ENCODE data around the gene INMT. TPM values are rescaled to one million over a fixed set of nuclear protein-coding genes. Genes with fewer than 3 reads are reported as not detected.
"Not testable (repeated sequence)": the region's sequence is repeated elsewhere in the genome, so short reads cannot be mapped to it uniquely, and the experiment has no call there.

Gene INMT
- 1.5 TPM for total RNA-seq

DNA sequence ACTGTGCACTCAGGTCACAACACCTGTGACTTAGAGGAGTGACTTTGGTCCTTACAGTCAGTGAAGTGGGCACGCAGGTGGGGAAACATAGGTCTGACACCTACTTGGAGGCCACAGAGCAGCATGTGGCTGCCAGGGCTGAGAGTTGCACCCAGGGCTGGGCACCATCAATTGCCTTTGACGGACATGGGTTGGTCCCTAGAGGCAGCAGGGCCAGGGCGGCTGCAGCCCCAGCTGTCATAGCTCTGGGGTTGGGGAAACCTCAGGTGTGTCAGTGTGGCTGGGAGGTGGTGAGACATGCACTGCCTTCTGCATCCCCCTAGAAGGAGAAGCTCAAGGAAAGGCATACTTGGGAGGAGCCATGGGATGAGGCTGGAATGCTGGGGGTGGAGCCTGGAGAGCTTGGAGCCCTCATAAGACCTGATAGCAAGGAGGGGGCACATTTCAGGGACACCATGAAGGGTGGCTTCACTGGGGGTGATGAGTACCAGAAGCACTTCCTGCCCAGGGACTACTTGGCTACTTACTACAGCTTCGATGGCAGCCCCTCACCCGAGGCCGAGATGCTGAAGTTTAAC lies at the start of gene INMT:
Gene INMT (plus strand): TSS at position 440 of the 578 bp plus-strand sequence. CDS start 16 bp downstream, at position 456.
- no peak for ATAC-seq

DNA sequence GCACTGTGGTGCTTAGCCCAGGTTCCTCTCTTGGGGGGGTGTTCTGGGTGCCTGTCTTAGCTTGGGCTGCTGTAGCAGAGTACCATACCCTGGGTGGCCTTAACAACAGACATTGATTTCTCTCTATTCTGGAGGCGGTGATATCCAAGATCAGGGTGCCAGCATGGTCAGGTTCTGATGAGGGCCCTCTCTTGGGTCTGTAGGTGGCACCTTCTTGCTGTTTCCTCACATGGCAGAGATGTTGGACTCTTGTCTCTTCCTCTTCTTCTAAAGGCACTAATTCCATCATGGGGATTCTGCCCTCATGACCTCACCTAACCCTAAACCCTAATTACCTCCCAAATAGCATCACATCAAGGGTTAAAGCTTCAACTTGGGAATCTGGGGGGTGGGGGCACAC lies 49.7 kb upstream of the INMT start:
- no peak for ATAC-seq

DNA sequence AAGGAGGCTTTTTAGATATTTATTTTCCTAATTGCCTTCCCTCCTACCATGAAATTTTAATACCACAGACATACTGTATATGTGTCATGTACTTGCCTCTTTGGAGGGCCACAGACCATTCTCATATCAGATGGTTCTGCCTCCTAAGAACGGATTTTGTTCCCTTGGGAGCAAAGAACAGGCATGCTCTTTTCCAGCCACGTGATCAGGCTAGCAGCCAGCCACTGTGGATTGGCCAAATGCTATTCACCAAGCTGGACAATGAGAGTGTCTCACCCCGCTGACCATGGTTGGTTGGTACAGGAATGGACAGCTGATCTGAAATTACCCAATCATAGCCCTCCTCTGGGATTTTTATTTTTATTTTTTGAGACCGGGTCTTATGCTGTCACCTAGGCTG lies 48.2 kb upstream of the INMT start:
- ATAC-seq = no peak

DNA sequence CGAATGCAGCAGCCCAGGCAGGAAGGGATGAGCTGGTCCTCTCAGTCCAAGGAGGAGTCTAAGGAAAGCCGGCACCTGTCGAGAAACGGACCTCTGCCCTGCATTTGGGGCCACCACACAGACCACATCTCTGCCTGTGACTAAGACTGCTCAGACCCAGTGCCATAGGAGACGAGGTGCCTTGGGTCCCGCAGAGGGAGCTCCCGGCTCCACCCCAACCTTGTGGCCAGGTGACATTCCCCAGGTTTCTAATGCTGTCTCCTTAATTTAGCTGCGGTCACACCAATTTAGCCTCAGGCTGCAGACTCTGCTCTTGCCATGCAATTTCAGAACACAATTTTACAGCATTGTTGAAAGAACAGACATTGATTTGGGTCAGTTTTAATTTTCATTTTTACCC lies 46.9 kb upstream of the INMT start:
- ATAC-seq = no peak

DNA sequence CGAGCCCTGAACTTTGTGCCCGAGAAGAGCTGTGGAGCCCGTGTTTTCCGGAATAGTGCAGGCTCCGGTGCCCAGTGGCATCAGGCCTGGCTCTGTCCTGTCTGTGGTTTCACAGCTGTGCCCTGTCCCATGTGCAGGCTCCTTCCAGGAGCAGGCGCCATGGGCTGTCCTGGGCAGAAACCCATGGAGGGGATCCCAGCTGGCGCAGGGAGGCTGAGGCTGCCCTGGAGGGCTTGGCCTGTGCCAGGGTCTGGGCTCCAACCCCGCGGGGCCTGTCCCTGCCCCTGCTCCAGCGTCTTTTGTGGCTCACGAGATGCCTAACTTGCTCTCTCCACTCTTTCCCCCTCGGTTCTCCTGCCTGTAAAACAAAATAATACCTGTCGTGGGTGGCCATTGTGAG lies 46.3 kb upstream of the INMT start:
- ATAC-seq = no peak

DNA sequence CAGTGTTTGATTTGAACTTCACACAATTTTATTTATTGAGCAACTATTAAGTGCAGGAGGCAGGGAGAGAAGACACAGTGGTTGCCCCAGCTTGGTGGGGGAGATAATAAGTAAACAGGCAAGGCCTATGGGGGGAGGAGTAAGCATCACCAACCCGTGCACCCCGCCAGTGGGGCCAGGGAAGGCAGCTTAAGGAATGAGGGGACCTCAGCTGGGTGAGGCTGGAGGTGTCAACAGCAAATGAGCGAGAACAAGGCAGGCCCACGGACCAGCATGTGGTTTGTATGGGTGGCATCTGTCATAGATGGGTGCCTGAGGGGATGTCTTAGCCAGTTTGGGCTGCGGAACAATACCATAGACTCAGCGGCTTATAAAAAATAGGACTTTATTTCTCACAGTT lies 45.6 kb upstream of the INMT start:
- ATAC-seq = no peak

DNA sequence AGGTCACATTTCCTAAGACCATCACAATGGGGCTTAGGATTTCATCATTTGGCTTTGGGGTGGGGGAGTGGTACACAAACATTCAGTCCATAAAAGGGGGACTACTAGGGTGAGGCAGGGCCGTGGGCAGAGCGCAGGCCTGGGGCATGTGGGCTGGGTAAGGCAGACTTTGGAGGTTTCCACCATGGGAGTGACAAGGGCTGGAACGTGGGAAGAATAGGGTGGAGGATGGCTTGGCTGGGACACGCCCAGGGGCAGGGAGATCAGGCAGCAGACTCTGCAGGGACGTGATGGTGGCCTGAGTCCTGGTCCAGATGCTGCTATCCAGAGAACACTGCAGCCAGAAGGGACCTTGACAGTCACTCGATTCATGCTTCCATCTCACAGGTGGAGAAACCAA lies 45.0 kb upstream of the INMT start:
- no peak for ATAC-seq

DNA sequence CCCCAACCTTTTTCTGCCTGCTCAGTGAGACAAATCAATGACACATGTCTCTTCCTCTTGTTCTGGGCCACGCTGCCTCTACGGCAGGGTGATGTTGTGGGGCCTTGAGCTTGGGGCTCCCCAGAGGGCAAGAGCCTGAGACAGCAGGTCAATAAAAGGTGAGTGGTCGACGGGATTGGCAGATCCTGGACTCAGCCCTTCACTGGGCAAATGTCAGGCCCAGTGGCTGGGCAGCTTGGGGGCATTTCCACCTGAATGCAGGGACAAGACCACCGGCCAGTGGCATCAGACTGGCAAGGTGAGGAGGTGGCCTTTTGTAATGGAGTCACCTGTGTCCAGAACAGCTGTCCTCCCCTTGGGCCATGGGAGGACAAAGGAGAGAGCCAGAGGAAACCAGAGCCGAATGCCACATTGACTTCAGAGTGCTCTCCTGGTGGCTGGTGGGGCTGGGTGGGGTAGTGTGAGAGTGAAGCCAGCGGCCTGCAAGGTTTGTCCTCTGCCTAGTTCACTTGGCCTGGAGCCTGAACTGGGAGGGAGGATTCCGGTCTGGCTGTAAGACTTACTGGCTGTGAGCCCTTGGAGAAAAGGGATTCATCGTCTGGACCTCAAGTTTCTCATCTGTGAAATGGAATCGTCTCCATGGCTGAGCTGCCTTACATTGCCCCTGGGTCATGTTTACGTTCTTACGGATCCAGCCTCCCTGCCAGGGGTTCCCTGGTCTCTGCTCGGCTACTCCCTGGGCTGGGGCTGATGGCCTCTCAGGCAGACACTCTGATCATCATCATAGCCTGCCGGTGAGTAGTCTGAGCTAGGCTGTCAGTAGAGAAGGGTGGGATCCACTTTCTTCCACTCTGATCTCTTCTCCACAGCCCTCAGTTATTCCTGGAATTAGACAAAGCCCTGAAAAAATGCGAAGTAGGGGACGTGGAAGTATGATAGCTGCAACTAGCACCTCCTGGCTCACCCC lies 44.3 kb upstream of the INMT start:
- no peak for ATAC-seq

DNA sequence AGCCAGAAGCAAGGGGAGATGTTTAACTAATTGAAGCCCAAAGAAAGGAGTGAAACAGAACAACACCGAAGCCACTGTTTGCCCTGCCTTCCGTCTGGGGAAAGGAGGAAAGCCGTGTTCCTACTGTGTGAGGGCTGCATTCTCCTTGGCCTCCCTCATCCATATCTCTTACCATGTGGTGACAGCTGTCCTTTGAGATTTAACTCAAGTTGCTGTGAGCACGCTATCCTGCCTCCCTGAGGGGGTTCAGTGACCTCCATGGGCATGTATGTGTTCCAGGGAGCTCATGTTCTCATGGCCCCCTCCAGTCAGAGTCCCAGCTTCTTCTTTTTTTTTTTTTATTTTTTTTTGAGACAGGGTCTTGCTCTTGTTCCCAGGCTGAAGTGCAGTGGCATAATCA lies 43.5 kb upstream of the INMT start:
- ATAC-seq = no peak

DNA sequence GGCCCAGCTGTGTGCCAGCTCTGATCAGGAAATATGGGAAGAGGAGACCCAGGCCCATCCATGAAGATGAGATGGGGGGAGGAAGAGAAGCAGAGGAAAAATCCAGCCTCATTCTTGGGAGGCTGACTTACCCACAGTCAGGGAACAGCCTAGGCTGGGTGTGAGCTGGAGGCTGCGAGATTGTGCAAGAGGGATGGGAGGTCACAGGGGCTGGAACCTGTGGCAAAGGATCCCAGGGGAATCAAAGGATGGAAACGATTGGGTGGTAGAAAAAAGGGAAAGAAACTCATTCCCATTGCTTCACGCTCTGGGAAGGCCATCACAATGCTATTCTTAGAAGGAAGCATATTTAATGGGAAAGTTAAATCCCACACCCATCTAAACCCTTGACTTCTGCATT lies 43.0 kb upstream of the INMT start:
- ATAC-seq = no peak

DNA sequence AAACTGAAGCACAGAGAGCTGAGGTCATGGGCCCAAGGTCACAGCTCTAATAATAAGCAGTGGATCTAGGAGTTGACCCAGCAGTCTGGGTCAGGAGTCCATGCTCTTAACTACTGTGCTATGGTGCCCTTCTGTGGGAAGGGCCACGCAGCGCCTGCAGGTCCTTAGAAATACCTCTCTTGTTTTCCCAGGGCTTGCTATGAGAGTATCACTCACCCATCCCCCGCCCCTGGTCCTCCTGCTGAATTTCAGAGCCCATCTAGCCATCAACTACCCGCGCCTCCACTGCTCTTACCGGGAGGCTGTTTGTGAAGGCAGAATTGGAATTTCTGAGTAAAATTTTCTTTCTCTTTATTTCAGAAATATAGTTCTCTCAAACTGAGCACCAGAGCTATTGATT lies 42.4 kb upstream of the INMT start:
- ATAC-seq = no peak

DNA sequence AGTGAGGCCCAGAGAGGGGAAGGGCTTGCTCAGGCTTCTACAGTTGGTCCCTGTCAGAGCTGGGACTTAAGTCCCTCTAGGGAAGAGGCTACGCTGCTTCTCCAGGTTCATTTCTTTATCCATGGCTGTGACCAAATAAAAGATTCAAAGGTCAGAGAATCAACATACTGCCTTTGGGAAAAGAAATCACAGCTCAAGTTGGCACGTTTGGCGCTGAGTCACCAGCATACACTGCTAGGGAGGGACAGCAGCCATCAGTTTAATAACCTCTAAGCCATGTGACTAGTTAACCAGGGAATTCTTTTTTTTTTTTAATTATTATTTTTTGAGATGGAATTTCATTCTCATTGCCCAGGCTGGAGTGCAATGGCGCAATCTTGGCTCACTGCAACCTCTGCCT lies 41.3 kb upstream of the INMT start:
- ATAC-seq = no peak

DNA sequence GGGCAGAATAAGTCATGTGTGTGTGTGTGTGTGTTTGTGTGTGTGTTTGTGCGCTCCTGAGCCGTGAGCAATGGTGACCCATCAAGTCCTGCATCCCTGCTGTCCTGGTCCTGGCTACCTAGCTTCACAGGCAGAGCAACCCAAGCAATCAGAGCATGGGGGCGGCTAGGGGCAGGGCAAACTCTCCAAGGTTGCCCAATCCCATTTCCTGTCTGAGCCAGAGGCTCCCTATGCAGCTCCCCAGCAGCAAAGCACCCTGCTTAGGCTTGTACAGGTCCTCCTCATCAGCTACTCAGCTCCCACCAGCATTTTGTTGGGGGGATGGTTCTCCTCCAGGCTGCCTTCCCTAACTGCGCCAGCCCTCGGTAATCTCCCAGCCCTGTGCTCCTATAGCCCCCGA lies 38.5 kb upstream of the INMT start:
- no peak for ATAC-seq

DNA sequence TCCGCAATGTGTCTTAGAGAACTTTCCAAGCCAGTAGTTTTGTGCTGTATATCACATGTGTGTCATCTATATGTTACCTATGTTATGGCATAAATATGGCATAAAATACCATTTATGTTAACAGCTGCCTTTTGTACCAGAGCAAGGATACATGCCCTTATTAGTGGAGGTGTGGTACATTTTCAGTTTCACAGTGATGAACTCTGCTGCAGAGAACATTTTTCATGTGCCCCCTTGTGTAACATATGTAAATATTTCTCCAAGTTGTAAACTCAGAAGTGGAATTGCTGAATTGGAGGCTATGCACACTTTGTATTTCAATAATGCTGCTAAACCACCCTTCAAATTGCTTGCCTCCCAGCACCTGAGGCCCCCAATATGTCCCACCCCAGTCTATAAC lies 37.8 kb upstream of the INMT start:
- ATAC-seq = no peak

DNA sequence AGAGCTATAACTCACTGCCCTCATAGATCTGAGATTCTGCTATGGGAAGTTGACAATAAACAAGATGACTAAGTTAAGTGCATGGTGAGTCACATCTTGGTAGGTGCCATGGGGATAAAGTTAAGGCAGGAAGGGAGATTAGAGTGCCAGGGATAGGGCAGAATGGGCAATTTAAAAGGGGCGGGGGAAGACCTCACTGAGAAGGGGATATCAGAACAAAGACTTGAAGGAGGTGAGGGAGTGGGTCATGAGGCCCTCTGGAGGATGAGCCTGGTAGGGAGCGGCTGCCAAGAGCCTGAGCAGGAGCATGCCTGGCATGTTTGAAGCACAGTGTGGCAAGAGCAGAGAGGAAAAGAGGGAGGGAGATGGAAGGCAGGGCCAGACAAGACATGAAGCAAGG lies 34.8 kb upstream of the INMT start:
- peak; percentile 66 for ATAC-seq

DNA sequence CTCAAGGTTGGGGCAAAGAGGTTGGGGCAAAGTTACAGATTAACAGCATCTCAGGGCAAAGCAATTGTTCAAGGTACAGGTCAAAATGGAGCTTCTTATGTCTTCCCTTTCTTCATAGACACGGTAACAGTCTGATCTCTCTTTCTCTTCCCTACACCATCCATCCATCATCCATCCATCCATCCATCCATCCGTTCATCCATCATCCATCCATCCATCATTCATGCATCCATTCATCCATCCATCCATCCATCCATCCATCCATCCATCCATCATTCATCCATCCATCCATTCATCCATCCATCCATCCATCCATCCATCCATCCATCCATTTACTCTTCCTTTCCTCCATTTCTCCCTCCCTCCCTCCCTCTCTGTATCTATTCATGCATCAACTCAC lies 32.5 kb upstream of the INMT start:
- ATAC-seq = not testable (repeated sequence)

DNA sequence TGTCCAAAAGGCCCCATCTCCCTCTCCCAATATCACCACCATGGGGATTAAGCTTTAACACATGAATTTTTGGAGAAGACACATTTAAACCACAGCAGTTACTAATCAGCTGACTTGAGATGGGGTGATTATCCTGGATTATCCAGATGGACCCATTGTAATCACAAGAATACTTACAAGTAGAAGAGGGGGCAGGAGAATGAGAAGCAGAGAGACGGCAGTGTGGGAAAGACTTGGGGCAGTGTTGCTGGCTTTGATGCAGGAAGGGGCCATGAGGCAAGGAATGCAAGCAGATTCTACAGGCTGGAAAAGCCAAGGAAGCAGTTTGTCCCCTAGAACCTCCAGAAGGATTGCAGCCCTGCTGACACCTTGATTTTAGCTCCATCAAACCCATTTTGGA lies 30.7 kb upstream of the INMT start:
- no peak for ATAC-seq

DNA sequence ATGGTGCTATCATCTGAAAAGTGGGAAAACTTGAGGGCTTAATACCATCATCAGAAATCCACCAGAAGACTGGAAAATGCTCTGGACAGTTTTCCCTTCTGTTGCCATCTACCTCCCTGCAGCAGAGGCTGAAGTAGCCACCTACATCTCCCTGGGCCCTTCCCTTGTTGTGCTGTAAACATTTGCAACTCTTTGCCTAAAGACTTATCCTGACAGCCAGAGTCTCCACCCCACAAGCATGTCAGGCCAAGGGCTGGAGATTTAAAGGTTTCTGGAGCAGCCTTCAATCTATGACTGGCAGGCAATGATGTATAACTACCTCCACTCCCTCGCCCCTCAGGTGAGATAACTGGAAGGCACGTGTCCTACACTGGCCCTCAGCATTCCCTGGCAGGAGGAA lies 29.7 kb upstream of the INMT start:
- no peak for ATAC-seq

DNA sequence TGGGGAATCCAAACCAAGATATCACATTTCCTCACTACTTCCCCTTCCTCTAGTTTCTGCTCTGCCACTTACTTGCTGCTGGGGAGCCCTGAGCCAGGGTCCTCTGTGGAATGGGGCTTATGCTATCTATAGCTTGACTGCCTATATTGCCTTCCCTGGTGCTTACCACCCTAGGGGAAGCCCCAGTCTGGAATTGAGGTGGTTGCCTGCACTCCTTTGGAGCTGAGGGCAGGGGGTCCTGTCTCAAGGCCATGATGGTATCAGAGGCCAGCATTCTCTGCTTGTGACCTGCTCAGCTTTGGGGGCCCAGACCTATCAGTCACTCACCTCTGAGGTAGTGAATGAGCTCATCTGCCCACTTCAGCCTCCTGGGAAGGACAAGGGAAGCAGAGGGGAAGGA lies 29.3 kb upstream of the INMT start:
- ATAC-seq = no peak

DNA sequence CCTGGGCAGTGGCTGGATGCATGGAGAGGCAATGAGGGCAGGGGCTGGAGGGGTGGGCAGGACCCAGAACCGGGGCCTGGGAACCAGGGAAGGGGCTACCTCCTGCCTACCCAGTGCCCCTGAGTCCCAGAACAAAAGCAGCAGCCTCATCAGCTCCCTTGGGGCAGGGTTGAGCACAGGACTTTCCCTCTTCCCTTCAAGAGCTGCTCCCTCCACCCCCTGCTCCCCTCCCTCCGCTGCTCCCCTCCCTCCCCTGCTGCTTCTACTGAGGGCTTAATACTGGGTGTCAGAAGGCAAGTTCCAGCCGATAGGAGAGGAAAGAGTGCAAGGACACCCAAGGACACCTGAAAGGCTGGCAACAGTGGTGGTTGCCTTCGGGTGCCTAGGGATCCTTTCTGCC lies 28.2 kb upstream of the INMT start:
- no peak for ATAC-seq

DNA sequence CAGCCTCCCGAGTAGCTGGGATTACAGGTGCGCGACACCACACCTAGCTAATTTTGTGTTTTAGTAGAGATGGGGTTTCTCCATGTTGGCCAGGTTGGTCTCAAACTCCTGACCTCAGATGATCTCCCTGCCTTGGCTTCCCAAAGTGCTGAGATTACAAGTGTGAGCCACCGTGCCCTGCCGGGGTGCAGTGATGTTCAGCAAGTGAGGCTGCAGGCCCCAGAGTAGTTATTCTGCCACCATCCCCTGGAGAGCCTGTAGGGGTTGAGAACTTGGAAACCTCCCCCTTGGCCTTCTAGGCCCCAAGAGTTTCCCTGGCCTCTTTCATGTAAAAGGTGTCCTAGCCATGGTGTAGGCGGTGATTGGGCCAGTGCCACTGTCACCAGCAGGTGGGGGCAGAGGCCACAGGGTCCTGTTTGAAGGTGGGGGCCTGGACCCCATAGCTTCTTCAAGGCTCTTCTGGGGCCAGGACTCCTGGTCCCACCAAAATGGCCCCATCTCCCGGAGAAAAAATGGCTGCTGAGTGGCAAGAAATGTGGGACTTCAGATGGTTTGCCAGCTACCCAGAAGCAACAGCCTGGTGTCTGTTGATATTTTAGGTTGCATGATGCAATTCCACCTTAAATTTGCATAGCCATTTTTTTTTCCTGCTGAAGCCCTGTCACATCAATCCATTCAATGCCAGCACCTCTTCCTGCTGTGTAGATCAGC lies 25.5 kb upstream of the INMT start:
- no peak for ATAC-seq

DNA sequence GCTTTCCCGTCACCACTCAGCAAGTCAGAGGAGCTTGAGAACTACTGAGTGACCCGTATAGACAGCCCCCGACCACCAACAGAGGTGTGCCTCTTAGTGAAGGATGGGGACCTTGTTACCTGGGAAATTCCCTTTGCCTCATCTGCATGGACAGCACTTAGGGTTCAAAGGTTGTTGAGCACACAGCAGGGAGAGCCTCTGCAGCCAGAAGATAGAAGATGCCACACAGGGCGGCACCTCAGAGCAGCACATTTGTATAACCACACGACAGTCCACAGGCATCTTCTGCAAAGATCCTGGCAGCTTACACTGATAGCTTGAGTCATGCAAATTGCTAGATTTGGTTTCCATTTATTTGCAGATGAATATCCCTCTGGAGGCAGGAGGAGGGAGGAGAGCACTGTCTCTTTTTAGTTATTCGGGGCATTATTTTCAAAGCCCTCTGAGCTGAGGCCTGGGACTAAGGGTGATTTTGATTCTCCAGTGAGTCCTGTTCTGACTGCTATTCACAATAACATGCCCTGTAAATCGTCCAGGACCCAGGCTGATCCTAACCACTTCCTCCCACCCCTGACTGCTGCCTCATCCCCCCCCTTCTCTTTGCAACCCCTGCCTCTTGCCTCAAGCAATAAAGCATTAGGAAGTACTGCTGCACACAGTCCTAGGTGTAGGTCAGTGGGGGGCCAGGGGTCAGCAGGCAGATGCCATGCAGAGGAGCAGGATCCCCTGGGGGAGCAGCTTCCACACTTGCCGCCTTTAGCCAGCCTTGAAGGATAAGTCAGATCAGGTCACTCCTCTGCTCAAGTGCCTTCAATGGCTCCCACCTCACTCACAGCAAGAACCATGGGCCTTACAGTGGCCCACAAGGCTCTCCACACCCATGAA lies 24.6 kb upstream of the INMT start:
- peak; percentile 37 for ATAC-seq

All from esophagus mucosa (tissue), 1 donor.